NCI-H1930 (cell line): ENCODE data around the gene SHOC2.

Experiments used
- DNase-seq, 2 experiments: peaks; one replicate each; lab custom pipeline; 2025; lab: John Stamatoyannopoulos, UW

SHOC2 gene

DNA sequence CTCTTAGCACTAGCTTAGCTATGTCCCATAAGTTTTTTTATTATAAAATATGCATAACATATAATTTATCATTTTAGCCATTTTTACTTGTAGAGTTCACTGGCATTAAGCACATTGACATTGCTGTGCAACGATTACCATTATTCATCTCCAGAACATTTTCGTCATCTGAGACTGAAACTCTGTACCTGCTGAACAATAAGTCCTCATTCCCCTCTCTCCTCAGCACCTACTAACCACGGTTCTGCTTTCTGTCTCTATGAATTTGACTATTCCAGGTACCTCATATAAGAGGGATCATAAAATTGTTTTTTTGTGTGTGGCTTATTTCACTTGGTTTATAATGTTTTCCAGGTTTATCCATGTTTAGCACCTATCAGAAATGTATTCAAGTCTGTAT is 64.1 kb downstream of the SHOC2 start:
- no peak for DNase-seq

DNA sequence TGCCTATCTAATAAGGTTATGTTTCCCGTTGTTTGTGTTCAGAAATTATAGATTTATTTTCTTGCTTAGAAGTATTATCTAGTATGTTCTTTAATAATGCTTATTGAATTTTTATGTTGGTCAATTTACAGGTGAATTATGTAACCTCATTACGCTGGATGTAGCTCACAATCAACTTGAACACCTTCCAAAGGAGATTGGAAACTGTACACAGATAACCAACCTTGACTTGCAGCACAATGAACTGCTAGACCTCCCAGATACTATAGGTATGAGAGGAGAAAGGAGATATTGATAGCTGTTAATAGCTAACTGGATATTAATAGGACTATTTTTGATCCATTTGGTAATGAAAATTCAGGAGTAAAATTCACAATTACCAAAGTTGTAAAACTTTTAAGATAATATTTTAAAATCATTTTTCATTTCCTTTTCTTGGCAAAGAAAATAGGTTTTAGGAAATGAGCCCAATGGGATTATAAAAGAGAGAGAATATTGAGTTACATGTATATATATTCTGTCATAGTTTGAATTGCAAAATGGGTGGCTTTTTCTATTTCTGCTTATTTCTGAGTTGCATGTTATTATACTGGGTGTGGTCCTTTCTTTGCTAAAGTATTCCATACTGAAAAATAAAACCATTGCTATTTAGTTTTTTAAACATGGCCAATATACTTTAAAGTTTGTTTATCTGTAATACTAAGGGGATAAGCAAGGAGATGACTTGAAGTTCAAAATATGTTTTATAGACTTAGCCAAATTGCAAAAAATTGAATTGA is 66.3 kb downstream of the SHOC2 start:
- no peak for DNase-seq

DNA sequence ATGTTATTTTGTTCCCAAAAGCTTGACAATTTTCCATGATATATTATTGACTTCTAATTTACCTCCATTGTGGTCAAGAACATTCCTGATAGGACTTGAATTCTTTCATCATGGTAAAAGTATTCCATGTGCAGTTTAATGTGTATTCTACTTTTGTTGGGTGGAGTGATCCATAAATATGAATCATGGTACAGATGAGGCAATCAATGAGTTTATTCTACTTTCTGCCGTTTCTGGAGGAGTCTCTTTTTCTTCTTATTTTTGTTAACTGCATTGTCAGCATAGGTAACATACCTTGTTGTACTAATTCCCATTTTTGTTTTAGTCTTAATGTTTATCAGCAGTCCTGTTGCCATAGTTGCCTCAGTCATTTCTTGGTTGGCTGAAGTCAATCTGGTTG is 69.6 kb downstream of the SHOC2 start:
- no peak for DNase-seq

DNA sequence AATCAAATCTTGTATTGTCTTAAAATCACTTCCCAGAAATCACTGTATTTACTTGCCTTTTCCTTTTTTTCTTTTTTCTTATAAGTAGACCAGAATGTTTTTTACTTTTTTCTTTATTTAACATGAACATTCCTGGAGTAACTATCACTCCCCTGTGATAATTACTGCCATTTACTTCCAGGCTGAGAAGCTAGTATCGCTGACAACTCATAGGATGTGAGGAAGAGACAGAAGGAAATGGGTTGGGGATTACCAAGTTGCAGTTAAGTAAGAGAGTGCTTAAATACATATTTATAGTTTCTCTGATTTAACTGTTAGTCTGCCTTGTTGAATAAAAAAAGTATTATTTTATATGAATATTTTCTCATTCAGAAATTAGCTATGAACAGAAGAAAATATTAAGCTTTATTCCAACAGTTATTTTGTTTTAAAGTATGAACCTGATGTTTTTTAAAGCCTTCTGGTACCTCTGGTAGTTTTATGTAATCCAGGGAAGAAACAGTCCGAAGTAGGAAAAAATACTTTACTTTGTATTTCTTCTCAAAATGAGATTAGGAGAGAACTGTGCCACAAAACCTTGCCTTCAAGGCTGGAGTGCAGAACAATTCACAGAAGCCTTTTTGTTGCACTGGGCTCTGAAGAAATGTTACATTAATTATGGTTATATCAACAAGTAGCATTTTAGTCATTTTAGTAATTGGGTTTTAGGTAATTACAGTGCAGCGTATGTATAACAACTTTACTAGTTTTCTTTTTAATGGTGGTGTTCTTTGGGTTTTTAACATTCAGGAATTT is 72.8 kb downstream of the SHOC2 start:
- no peak for DNase-seq

DNA sequence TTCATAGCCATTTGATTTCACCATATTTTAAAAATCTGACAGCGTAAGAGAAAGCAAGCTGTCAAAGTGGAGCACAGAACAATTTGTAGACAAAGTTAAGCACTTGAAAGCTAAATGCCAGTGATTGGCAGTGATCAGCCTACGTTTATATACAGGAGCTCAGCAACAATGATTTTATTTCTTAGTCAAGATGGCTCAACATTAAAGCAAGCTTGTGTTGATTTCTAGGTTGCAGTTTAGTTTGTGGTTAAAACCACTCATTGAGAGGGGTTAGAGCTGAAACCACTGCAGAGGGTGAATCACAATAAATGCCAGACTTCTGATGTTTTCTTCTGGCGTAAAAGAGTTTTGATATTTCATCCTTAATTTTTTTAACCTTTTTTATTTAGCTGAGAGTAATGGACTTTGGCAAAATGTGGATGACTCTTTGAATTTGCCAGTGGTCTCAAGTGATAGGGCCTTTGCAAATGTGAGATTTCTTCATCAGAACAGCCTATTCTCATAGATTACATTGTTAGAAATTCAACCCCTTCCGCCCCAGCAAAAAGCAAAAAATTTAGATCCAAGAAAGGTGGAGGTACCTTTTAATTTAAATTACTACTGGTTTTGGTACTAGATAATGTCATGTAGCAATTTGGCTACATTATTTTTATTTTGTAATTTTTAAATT is 73.8 kb downstream of the SHOC2 start:
- DNase-seq: no peak

DNA sequence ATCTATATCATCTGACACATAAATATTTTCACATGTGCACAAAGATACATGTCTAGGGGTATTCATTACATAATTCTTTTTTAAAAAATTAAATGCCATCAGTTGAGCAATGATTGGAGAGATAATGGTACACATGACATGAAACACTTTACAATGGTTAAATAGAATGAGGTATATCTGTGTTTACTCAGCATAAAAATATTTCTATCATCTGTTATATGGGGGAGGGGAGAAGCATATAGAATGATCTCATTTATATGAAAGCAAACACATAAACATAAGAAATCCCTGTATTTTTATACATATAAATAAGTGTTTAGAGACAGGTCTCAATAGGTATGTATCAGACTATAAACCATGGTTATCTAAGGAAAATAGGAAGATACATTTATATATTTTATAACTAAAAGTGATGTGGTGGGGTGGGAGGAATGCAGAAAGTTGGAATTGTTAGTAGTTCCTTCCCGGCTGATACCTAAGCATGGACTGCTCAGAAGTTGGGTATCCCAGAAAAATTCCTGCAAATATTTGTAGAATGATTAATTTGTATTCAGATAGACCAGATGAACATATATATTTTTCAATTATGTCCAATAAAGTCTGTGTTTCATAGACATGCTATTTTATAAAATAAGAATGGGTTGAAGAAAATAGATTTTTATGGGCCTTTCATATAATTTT is 75.1 kb downstream of the SHOC2 start:
- DNase-seq: no peak

DNA sequence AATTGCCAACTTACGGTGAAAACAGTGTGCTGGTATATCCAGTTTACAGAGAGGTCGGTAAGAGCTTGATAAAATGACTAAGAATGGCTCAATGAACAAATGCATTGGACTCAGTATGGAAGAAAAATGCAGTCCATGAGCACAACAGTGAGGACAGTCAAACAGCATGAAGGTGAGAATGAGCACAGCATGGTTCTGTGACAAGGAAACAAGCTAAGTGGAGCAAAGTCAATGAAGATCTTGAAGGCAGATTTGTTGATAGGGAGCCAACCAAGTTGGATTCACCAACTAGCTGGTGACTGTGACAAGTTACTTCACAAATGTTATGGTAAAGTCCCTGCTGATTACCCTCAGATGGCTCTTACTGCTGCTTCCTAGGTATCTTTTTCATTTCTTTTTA is 75.9 kb downstream of the SHOC2 start:
- no peak for DNase-seq

DNA sequence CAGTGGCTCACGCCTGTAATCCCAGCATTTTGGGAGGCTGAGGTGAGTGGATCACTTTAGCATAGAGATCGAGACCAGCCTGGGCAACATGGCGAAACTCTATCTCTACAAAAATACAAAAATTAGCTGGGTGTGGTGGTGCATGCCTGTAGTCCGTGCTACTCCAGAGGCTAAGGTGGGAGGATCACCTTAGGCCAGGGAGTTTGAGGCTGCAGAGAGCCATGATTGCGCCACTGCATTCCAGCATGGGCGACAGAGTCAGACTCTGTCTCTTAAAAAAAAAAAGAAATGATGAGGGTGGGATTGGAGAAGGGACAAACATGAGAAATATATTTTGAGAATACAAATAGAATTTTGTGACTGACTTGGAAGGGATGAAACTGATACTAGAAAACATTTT is 76.9 kb downstream of the SHOC2 start:
- DNase-seq: no peak

DNA sequence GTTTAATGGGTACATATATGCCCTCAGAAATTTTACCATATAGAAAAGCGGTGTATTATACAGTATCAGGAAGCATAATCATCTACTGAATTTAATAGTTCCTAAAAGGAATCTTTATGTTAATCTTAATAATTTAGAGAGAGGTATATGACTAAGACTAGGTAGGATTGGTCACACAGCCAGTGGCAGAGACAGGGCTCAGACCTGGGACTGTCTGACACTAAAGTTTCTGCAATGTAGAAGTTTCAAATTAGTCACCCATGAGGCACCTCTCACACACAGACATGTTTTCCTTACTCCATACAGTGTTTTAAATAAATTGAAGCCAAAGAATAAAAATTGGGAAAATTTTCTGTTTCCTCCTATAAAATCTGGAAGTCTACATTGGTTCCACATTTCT is 84.6 kb downstream of the SHOC2 start:
- no peak for DNase-seq

DNA sequence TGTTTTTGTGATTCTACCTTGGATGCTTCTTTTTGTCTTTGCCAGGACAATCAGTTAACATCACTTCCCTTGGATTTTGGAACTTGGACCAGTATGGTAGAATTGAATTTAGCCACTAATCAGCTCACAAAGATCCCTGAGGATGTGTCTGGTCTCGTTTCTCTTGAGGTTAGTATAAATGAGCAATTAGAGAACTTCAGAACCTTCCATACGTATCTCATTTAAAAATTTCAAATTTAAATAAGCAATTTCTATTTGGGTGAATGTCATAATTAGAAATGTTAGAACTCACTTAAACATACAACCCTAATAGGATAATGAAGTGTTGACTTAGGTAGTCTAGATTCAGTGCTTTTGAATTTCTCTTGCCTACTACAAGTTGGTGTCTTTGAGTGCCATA is 88.1 kb downstream of the SHOC2 start:
- no peak for DNase-seq

DNA sequence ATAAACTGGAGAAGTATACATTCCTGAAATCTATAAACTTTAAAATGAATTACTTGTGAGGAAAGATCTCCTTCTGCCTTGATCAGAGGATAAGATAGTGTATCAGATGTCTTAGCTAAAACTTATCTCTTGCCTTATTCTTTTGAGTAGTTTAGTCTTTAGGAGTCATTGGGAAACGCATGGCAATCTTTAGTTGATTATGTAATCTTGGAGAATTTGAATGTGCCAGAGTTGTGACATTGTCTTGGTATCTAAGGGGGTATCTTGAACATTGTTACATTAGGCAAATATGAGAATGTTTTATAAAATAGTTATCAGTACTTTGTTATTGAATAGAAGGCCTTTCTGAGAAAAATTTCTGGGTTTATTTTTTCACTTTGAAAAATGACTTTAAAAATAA is 95.8 kb downstream of the SHOC2 start:
- no peak for DNase-seq

DNA sequence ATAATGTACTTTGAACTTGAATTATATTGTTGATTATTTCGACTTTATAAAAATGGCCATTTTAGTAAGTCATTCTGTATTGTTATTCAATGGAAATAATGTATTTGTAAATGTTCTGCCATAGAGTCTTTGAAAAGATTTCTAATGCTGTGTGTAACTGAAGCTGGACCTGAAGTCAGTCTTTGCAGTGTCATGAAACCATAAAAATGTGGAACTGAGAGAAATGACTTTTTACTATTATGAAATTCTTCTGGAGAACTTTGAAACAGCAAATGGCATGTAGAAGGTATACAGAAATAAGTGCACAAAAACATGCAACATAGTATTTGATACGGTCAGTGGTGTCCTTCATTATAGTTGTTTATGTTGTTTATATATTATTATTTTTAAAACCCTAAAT is 97.7 kb downstream of the SHOC2 start:
- no peak for DNase-seq

DNA sequence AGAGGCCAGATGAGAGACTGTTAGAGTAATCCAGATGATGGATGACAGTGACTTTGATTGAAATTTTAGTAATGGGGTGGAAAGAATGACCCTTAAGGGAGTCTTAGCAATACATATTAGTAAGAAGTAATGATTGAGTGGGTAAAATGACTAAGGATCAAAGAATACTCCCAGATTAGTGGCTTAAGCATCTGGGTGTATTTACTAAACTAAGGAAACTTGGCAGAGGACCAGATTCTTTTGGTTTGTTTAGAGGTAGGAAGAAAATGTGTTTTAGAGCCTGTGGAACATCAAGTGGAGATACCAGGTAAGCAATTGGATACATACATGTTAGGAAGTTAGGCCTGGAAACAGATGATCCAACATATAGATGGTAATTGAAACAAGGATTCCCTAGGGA is 98.6 kb downstream of the SHOC2 start:
- DNase-seq: no peak

DNA sequence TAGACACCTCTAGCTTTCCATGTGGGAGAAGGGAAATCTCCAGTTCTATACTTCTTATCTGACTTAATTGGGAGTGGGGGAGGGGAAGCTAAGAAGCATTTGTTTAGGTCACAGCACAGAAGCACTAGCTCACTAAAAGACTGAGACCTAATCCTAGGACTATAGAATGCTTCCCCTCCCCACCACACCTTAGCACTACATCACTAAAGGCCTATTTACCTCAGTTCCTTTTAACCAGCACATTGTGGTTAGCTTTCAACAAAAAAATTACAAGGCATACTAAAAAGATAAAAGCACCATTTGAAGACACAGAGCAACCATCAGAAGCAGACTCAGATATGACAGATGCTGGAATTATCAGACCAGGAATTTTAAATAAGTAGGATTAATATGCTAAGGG is 103.7 kb downstream of the SHOC2 start:
- DNase-seq: no peak

DNA sequence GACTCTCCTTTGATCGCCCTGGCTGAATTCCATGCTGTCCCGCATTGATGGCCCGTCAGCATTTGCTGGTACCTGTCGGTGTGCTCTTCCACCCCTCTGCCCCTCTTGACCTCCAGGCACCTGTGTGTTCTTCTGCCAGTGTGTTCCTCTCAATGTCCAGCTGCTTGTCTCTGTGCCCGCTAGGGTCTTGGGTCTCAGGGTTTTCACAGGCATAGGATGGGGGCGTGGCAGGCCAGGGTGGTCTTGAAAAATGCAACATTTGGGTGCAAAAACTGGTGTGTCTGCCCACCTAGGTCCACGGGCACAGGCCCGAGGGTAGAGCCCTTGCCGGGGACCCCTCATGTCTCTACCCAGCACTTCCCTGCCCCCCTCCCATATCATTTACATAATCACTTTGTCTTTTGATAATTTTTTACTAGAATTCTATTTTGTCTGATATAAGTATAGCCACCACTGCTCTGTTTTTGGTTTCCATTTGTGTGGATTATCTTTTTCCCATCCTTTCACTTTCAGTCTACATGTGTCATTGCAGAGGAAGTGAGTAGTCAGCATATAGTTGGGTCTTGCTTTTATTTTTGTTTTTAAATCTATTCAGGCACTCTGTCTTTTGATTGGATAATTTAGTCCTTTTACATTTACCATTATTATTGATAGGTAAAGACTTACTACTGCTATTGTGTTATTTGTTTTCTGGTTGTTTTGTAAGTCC is 110.8 kb downstream of the SHOC2 start:
- no peak for DNase-seq

DNA sequence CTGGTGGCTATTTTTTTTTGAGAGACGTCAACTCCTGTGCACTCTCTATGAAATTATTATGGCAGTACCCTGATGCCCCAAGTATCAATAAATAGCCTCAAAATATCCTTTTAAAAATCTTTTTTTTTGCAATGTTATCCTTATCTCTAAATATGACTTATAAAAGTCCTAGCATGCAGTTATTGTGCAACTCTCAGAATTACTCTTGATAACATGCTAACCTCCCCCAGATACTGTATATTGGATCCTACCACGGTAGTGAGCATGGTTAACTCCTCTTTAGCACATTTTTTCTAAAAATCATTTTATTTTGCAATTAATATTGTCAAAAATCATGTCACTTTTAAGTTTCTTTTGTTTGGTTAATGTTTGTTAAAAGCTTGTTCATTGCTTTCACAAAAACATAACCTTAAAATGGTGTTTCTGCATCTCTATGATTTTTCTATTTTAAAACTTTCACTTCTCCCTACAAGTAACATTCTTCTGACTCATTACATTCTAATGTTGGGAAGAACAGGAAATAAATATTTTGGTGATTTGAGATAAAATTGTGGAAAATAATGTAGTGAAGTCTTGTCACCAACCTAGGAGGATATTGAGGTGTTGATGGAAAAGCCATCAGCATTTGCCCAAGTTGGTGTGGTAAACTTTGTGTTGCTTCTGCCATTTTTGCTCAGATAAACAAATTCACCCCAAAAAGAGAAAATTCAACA is 115.3 kb downstream of the SHOC2 start:
- DNase-seq: no peak

DNA sequence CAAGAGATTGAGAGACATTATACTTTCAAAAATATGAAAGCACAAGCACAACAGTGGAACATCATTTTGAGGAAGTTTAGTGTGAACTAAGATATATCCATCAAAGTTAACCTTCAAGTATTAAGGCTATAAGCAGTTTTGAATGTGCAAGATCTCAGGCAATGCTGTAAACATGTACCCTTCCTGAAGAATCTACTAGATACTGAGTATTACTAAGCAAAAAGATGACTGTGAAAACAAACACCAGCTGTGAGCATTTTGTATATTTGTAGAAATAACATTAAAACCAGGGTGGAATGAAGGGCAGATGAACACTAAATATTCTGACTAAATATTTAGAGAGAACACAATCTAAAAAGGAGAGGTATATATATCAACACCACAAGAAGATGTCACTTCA is 116.1 kb downstream of the SHOC2 start:
- DNase-seq: no peak

DNA sequence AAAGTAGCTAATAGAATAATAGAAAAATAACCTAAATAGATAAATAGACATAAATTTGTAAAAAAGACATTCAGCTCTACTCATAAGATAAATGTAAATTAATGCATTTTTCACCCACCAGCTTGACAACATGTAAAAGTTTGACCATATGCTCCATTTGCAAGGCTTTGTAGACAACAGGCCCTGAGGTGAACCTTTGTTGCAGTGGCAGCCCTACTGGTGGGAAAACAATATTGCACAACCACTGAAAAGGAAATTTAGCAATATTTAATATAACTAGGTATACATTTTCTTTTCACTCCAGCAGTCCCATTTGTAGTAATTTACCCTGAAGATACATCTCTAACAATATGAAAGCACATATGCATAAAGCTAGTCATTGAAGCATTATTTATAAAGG is 118.5 kb downstream of the SHOC2 start:
- no peak for DNase-seq

DNA sequence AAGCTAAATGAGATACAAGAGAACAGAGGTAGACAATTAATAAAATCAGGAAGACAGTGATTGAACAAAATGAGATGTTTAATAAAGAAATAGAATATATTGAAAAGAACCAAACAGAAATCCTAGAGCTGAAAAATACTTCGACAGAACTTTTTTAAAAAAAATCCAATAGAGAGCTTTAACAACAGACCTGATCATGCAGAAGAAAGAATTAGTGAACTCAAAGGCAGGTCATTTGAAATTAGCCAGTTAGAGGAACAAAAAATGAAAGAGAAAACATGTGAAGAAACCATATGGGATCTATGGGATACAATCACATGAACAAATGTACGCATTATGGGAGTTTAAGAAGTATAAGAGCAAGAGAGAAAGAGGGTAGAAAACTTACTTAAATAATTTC is 120.1 kb downstream of the SHOC2 start:
- no peak for DNase-seq

DNA sequence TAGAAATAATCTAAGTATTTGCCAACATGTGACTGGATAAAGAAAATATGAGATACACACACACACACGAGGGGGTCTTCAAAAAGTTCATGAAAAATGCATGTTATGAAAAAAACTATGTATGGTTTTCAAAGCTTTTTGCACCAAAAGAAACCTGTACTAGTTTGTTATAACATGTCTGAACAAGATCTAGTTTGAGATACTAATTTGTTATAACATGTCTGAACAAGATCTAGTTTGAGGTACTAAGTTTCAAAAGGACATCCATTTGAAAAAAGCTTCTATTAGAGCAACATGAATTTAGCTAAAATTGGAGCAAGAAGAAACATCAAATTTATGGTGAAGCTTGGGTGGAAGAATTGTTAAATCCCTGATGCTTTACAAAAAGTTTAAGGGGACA is 137.6 kb downstream of the SHOC2 start:
- no peak for DNase-seq
